GM19238 (cell line): ENCODE results near the gene C14orf119.

Experiments
- DNase-seq: peaks from one replicate; pipeline ENCODE4 v3.0.0; 2011; ENCODE audit warnings: low spot score; ENCODE audit not compliant: insufficient read length

Gene C14orf119

DNA sequence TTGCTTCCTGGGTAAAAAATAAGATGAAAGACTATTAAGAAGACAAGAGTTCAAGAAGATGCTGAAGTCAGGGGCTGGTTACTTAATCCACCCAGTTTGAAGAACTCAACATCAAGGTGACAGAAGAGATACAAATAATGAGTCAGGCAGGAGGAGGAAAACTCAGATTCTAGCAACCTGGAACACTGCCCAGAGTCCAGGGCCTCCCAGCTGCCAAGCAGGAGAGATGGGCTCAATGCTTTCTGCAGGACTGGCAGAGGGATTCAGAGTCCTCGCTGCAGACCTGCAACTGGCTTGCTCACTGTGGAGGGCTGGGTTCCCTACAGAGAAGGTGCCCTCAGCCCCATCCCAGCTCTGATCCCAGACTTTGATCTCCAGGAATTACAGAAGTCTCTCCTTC, 52.4 kb downstream of the C14orf119 start:
- DNase-seq, result no peak

DNA sequence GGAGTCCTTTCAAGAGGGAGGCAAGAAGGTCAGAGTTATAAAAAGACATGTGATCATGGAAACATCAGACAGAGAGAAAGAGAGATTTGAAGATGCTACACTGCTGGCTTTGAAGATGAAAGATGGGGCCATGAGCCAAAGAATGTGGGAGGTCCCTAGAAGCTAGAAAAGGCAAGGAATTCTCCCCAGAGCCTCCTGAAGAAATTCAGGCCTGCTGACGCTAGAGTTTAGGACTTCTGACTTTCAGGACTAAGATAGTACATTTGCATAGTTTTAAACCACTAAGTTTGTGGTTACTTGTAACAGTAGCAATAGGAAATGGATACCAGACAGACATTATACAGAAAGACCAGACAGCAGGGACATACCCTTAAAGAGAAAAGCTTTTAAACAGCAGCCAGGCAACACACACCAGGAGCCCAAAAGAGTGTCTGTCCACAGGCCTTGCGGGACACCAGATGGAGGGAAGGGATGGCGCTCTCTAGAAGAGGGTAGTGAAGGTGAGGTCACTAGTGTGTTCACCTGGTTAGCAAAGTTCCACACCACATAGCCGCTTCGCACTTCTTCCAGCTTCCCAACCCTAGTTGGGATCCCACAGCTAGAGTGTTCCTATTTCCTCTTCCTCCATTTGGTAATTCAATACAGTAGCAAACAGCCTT, 53.4 kb downstream of the C14orf119 start:
- DNase-seq, result no peak

DNA sequence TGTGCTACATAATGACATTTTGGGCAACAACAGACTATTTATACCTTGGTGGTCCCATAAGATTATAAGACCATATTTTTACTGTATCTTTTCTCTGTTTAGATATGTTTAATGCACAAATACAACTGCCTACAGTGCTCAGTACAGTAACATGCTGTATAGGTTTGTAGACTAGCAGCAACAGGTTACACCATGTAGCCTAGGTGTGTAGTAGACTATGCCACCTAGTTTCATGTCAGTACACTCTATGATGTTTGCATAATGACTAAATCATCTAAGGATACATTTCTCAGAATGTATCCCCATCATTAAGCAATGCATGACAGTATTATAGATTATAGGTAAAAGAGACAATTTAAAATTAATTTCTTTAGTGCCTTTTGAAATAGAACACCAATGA, 54.4 kb downstream of the C14orf119 start:
- no peak for DNase-seq
